Measurements from ENCODE around the gene CST5.
"Not testable (repeated sequence)": the region's sequence is repeated elsewhere in the genome, so short reads cannot be mapped to it uniquely, and the experiment has no call there.

The CST5 gene

DNA sequence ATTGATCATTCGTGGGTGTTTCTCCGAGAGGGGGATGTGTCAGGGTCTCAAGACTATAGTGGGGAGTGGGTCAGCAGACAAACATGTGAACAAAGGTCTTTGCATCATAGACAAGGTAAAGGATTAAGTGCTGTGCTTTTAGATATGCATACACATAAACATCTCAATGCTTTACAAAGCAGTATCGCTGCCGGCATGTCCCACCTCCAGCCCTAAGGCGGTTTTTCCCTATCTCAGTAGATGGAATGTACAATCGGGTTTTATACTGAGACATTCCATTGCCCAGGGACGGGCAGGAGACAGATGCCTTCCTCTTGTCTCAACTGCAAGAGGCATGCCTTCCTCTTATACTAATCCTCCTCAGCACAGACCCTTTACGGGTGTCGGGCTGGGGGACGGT lies 18.8 kb downstream of the CST5 start:
- CTCF ChIA-PET; H3K4me1 ChIP-seq (ENCODE audit: control insufficient read depth, insufficient read depth, low read length); POLR2A ChIA-PET; H3K27ac ChIP-seq (ENCODE audit: extremely low read depth, low read depth, low read length); H3K9me3 ChIP-seq (ENCODE audit: control insufficient read depth, insufficient read depth, low read depth, low read length); H3K4me3 ChIP-seq (ENCODE audit: low read depth, low read length); H3K36me3 ChIP-seq (ENCODE audit: control insufficient read depth in 2 of 2, insufficient read depth in 1 of 2, low read length in 2 of 2): not testable (repeated sequence)

- Histone ChIP-seq H3K27ac (ENCODE audit: extremely low read depth, low read depth, low read length) (no peak overlapping the region), H3K36me3 (ENCODE audit: control insufficient read depth in 2 of 2, insufficient read depth in 1 of 2, low read length in 2 of 2) (no peaks in the 10 kb centered on the region), H3K9me3 (ENCODE audit: control insufficient read depth, insufficient read depth, low read depth, low read length) (no peaks in the 10 kb centered on the region), H3K4me3 (ENCODE audit: low read depth, low read length) (no peak overlapping the region), H3K4me1 (ENCODE audit: control insufficient read depth, insufficient read depth, low read length) (no peaks in the 10 kb centered on the region)
- CTCF ChIA-PET, result no interaction called here
- POLR2A ChIA-PET, result no interaction called here
- TF ChIP-seq REPIN1 (tag by site-specific recombination; IDR thresholded peaks at IDR 0.05; ENCODE audit: low read depth), result no peak
- TF ChIP-seq HOXC10 (CRISPR knock-in tag; IDR thresholded peaks at IDR 0.05), result no peak
- no peak for TF ChIP-seq TCF7L2 (IDR thresholded peaks at IDR 0.05; ENCODE audit: borderline replicate concordance, low read depth, low read length)
- no peak for TF ChIP-seq BCL11A (tag by site-specific recombination; IDR thresholded peaks at IDR 0.05; ENCODE audit: low read depth)
These were observed 21.5 kb downstream of the CST5 start for GRCh38 chr20:23857962-23858595.

GRCh38 chr20:23856736-23857135 lies 22.8 kb downstream of the CST5 start:
- TF ChIP-seq SP2 (tag by site-specific recombination; IDR thresholded peaks at IDR 0.05) (no peak), ZNF626 (tag by site-specific recombination; IDR thresholded peaks at IDR 0.05) (no peak)
- TF ChIP-seq, protein P1, sequence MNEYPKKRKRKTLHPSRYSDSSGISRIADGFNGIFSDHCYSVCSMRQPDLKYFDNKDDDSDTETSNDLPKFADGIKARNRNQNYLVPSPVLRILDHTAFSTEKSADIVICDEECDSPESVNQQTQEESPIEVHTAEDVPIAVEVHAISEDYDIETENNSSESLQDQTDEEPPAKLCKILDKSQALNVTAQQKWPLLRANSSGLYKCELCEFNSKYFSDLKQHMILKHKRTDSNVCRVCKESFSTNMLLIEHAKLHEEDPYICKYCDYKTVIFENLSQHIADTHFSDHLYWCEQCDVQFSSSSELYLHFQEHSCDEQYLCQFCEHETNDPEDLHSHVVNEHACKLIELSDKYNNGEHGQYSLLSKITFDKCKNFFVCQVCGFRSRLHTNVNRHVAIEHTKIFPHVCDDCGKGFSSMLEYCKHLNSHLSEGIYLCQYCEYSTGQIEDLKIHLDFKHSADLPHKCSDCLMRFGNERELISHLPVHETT (tag by site-specific recombination; IDR thresholded peaks at IDR 0.05), result no peak
- TF ChIP-seq, protein P2, sequence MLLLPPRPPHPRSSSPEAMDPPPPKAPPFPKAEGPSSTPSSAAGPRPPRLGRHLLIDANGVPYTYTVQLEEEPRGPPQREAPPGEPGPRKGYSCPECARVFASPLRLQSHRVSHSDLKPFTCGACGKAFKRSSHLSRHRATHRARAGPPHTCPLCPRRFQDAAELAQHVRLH (tag by site-specific recombination; IDR thresholded peaks at IDR 0.05), result no peak
- TF ChIP-seq, protein P3, sequence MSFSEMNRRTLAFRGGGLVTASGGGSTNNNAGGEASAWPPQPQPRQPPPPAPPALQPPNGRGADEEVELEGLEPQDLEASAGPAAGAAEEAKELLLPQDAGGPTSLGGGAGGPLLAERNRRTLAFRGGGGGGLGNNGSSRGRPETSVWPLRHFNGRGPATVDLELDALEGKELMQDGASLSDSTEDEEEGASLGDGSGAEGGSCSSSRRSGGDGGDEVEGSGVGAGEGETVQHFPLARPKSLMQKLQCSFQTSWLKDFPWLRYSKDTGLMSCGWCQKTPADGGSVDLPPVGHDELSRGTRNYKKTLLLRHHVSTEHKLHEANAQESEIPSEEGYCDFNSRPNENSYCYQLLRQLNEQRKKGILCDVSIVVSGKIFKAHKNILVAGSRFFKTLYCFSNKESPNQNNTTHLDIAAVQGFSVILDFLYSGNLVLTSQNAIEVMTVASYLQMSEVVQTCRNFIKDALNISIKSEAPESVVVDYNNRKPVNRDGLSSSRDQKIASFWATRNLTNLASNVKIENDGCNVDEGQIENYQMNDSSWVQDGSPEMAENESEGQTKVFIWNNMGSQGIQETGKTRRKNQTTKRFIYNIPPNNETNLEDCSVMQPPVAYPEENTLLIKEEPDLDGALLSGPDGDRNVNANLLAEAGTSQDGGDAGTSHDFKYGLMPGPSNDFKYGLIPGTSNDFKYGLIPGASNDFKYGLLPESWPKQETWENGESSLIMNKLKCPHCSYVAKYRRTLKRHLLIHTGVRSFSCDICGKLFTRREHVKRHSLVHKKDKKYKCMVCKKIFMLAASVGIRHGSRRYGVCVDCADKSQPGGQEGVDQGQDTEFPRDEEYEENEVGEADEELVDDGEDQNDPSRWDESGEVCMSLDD (tag by site-specific recombination; IDR thresholded peaks at IDR 0.05), result no peak
- no peaks in the 10 kb centered on the region for H3K9me3 ChIP-seq (ENCODE audit: control insufficient read depth, insufficient read depth, low read depth, low read length)
- no peaks in the 10 kb centered on the region for H3K4me1 ChIP-seq (ENCODE audit: control insufficient read depth, insufficient read depth, low read length)
- H3K27ac ChIP-seq (ENCODE audit: extremely low read depth, low read depth, low read length), result no peak overlapping the region
- no peaks in the 10 kb centered on the region for H3K36me3 ChIP-seq (ENCODE audit: control insufficient read depth in 2 of 2, insufficient read depth in 1 of 2, low read length in 2 of 2)
- POLR2A ChIA-PET, result no interaction called here
- H3K4me3 ChIP-seq (ENCODE audit: low read depth, low read length), result no peak overlapping the region
- CTCF ChIA-PET, result no interaction called here

DNA sequence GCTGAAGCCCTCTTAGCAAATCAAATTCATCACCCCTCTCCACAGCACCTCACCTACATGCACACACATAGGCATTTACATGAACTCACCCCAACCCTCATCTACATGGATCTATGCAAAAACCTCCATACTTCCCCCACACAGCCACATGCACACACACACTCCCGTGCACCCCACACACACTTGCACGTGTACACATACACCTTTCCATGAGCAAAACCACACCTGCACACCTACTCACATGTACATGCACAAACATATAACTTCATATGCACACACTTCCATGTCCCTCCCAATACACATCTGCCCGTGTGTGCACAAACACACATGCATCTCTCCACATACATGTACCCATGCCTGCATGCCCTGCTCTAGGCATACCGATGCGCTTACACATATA lies 23.3 kb downstream of the CST5 start:
- ChIA-PET CTCF (no interaction called here), POLR2A (no interaction called here)
- H3K27ac ChIP-seq (ENCODE audit: extremely low read depth, low read depth, low read length), result no peak overlapping the region

DNA sequence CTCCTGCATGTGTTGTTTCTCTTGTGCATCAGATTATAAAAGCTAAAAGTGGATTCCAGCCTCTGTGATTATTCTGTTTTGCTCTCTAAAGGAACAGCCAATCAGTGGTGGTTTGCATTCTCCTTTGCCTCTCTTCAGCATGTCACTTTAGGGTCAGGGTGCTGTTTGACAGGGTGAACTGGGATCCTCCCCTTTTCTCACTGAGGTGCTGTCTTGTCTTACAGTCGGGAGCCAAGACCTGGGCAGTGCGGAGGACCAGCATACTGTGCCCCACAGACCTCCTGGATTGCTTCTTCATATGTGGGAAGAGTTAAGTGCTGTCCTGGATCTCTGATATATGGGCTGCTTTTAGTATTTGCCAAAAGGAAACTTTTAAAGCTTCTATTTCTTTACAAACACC lies 37.9 kb downstream of the CST5 start:
- no peaks in the 10 kb centered on the region for H3K9me3 ChIP-seq (ENCODE audit: control insufficient read depth, insufficient read depth, low read depth, low read length)
- no peaks in the 10 kb centered on the region for H3K4me1 ChIP-seq (ENCODE audit: control insufficient read depth, insufficient read depth, low read length)
- no peak overlapping the region for H3K4me3 ChIP-seq (ENCODE audit: low read depth, low read length)
- POLR2A ChIA-PET, result no interaction called here
- H3K27ac ChIP-seq (ENCODE audit: extremely low read depth, low read depth, low read length), result no peak overlapping the region
- no peak for TF ChIP-seq KLF1 (tag by site-specific recombination; IDR thresholded peaks at IDR 0.05)
- no peak for TF ChIP-seq ZNF292 (tag by site-specific recombination; IDR thresholded peaks at IDR 0.05; ENCODE audit: borderline replicate concordance, low read depth)
- H3K36me3 ChIP-seq (ENCODE audit: control insufficient read depth in 2 of 2, insufficient read depth in 1 of 2, low read length in 2 of 2), result no peaks in the 10 kb centered on the region
- CTCF ChIA-PET, result no interaction called here

More for the DNA sequence above, 23.3 kb downstream of the CST5 start:
- no peak overlapping the region for H3K4me3 ChIP-seq (ENCODE audit: low read depth, low read length)
- H3K36me3 ChIP-seq (ENCODE audit: control insufficient read depth in 2 of 2, insufficient read depth in 1 of 2, low read length in 2 of 2), result no peaks in the 10 kb centered on the region
- TF ChIP-seq ZNF501 (tag by site-specific recombination; IDR thresholded peaks at IDR 0.05) (no peak), ZBTB1 (tag by site-specific recombination; IDR thresholded peaks at IDR 0.05) (no peak), ZNF175 (tag by site-specific recombination; IDR thresholded peaks at IDR 0.05) (no peak)
- no peaks in the 10 kb centered on the region for H3K4me1 ChIP-seq (ENCODE audit: control insufficient read depth, insufficient read depth, low read length)
- H3K9me3 ChIP-seq (ENCODE audit: control insufficient read depth, insufficient read depth, low read depth, low read length), result no peaks in the 10 kb centered on the region

Data from HEK293 (cell line).